ENCODE results near the gene GGNBP2.

GGNBP2 gene

GRCh38 chr17:36575028-36575427 lies 30.3 kb downstream of the GGNBP2 start:
- DNase-seq = no peak

- no peak for DNase-seq
These were observed 32.1 kb downstream of the GGNBP2 start for GRCh38 chr17:36576793-36577192.

- no peak for DNase-seq
These were observed 34.0 kb downstream of the GGNBP2 start for GRCh38 chr17:36578671-36579070.

GRCh38 chr17:36583787-36584186 lies 39.1 kb downstream of the GGNBP2 start:
- no peak for DNase-seq

GRCh38 chr17:36586138-36586537 lies 41.4 kb downstream of the GGNBP2 start:
- no peak for DNase-seq

GRCh38 chr17:36590082-36590481 lies 45.4 kb downstream of the GGNBP2 start:
- peak; percentile 32 for DNase-seq

GRCh38 chr17:36591434-36592315 lies 47.0 kb downstream of the GGNBP2 start, which contains the start of gene DHRS11:
DHRS11 (plus strand) TSS chr17:36591879; CDS start chr17:36592010, 131 bp downstream.
- peak; percentile 93 for DNase-seq

GRCh38 chr17:36592316-36592715 lies 47.6 kb downstream of the GGNBP2 start:
- DNase-seq = no peak

- DNase-seq = no peak
These were observed 48.1 kb downstream of the GGNBP2 start for GRCh38 chr17:36592716-36593321.

- DNase-seq = no peak
These were observed 49.1 kb downstream of the GGNBP2 start for GRCh38 chr17:36593656-36594316.

- no peak for DNase-seq
These were observed 50.1 kb downstream of the GGNBP2 start for GRCh38 chr17:36594626-36595401.

- no peak for DNase-seq
These were observed 52.5 kb downstream of the GGNBP2 start for GRCh38 chr17:36597226-36597625.

GRCh38 chr17:36597866-36598777 lies 53.4 kb downstream of the GGNBP2 start:
- no peak for DNase-seq

GRCh38 chr17:36598951-36599401 lies 54.3 kb downstream of the GGNBP2 start:
- no peak for DNase-seq

GRCh38 chr17:36599546-36600250 lies 55.0 kb downstream of the GGNBP2 start:
- no peak for DNase-seq

GRCh38 chr17:36600465-36600864 lies 55.7 kb downstream of the GGNBP2 start:
- no peak for DNase-seq

GRCh38 chr17:36600936-36601302 lies 56.2 kb downstream of the GGNBP2 start:
- DNase-seq = no peak

- peak; percentile 96 for DNase-seq
These were observed 56.7 kb downstream of the GGNBP2 start, which contains the start of gene MRM1 for GRCh38 chr17:36601303-36602029. MRM1 (plus strand) TSS chr17:36601583; CDS start chr17:36601811, 228 bp downstream.

- DNase-seq = peak; percentile 73
These were observed 57.5 kb downstream of the GGNBP2 start for GRCh38 chr17:36602030-36602748.

Measured in activated CD8-positive, alpha-beta memory T cell treated with anti-CD3 and anti-CD28 coated beads, Interleukin-2, amount 50 U/mL, for 48 hours (primary cell).